GOT3 (cell line): ENCODE data around the gene CDHR2.

ENCODE experiments used
- DNase-seq: peaks from one replicate; lab custom pipeline; 2025; ENCODE audit warnings: mixed read lengths; lab: John Stamatoyannopoulos, UW

Gene CDHR2

GRCh38 chr5:176528301-176528700 lies 20.8 kb upstream of the CDHR2 start:
- DNase-seq = no peak

- no peak for DNase-seq
Observed at GRCh38 chr5:176528761-176529115, 20.4 kb upstream of the CDHR2 start.

GRCh38 chr5:176529116-176529740 lies 19.9 kb upstream of the CDHR2 start:
- no peak for DNase-seq

GRCh38 chr5:176529741-176530141 lies 19.4 kb upstream of the CDHR2 start:
- DNase-seq = no peak

- no peak for DNase-seq
Observed at GRCh38 chr5:176530393-176530982, 18.7 kb upstream of the CDHR2 start.

- DNase-seq = no peak
Observed at GRCh38 chr5:176530983-176531901, 17.9 kb upstream of the CDHR2 start.

GRCh38 chr5:176531902-176532493 lies 17.1 kb upstream of the CDHR2 start:
- DNase-seq = no peak

GRCh38 chr5:176532795-176533194 lies 16.3 kb upstream of the CDHR2 start:
- DNase-seq = no peak

GRCh38 chr5:176533390-176533789 lies 15.8 kb upstream of the CDHR2 start:
- DNase-seq = no peak

GRCh38 chr5:176533894-176534611 lies 15.1 kb upstream of the CDHR2 start:
- DNase-seq = no peak

- DNase-seq = no peak
Observed at GRCh38 chr5:176534640-176535039, 14.5 kb upstream of the CDHR2 start.

GRCh38 chr5:176535101-176535663 lies 14.0 kb upstream of the CDHR2 start:
- no peak for DNase-seq

GRCh38 chr5:176535664-176536131 lies 13.4 kb upstream of the CDHR2 start:
- no peak for DNase-seq

- no peak for DNase-seq
Observed at GRCh38 chr5:176536132-176536901, 12.8 kb upstream of the CDHR2 start.

- peak; percentile 99 for DNase-seq
Observed at GRCh38 chr5:176536902-176537553, 12.1 kb upstream of the CDHR2 start, which contains the start of gene RNF44. Gene RNF44 (minus strand): TSS chr5:176537402. CDS start chr5:176532472, 4,930 bp downstream.

- peak; percentile 96 for DNase-seq
Observed at GRCh38 chr5:176537554-176538229, 11.4 kb upstream of the CDHR2 start.

GRCh38 chr5:176538230-176538988 lies 10.7 kb upstream of the CDHR2 start:
- no peak for DNase-seq

GRCh38 chr5:176538989-176539384 lies 10.2 kb upstream of the CDHR2 start:
- DNase-seq = no peak

GRCh38 chr5:176540476-176540899 lies 8.7 kb upstream of the CDHR2 start:
- no peak for DNase-seq
